Large intestine (tissue), 3 donors: ENCODE measurements around the gene ACOD1. TPM values are rescaled to one million over a fixed set of nuclear protein-coding genes. Genes with fewer than 3 reads are reported as not detected.
"Not testable (repeated sequence)": the region's sequence is repeated elsewhere in the genome, so short reads cannot be mapped to it uniquely, and the experiment has no call there.

ENCODE experiments used
- DNase-seq, 2 donors: peaks; one replicate each; pipeline versions ENCODE4 v3.0.0 to v3.0.0-alpha.2; 2013
- H3K27ac ChIP-seq: one replicate; pipeline ENCODE4 v1.5.1; 2013; ENCODE audit warnings: low read length
- H3K27me3 ChIP-seq: 2 replicates; pipeline ENCODE4 v1.6.1; 2013; ENCODE audit warnings: low read length; ENCODE audit not compliant: control insufficient read depth, insufficient read depth
- H3K36me3 ChIP-seq: 2 replicates; pipeline ENCODE4 v1.6.1; 2013; ENCODE audit warnings: low read length; ENCODE audit not compliant: control insufficient read depth, insufficient read depth
- H3K4me1 ChIP-seq: one replicate; pipeline ENCODE4 v1.6.1; 2013; ENCODE audit warnings: low read length; ENCODE audit not compliant: control insufficient read depth, insufficient read depth
- H3K4me3 ChIP-seq: one replicate; pipeline ENCODE4 v1.5.1; 2013; ENCODE audit warnings: low read length
- H3K9me3 ChIP-seq: one replicate; pipeline ENCODE4 v1.6.1; 2013; ENCODE audit warnings: mild to moderate bottlenecking, low read depth, low read length, moderate library complexity; ENCODE audit not compliant: control insufficient read depth
- WGBS: methylation state at CpG from one replicate; pipeline ENCODE4 v1.1.5; 2013; ENCODE audit warnings: low lambda C conversion rate; ENCODE audit not compliant: insufficient coverage; 5-methylcytosine and 5-hydroxymethylcytosine counted together
- polyA plus RNA-seq: library from polyadenylated mRNA; unstranded; fragments of 120-200 nt; gene quantifications from one replicate; pipeline ENCODE4 v1.2.1, GENCODE V29; 2013

Gene ACOD1
- polyA plus RNA-seq, 1 donor, result not detected

GRCh38 chr13:76944456-76944855 lies 3.9 kb upstream of the ACOD1 start:
- Histone ChIP-seq H3K27me3 (no peaks in the 10 kb centered on the region), H3K27ac (no peak overlapping the region), H3K9me3 (no peaks in the 10 kb centered on the region), H3K36me3 (no peaks in the 10 kb centered on the region), H3K4me1 (no peaks in the 10 kb centered on the region), H3K4me3 (no peak overlapping the region)
- no peak for DNase-seq
- WGBS, result 91% methylated on average over 3 of the region's 4 CpGs

- DNase-seq, result no peak
- Histone ChIP-seq H3K9me3 (no peaks in the 10 kb centered on the region), H3K27me3 (no peaks in the 10 kb centered on the region), H3K36me3 (no peaks in the 10 kb centered on the region), H3K27ac (no peak overlapping the region), H3K4me3 (no peak overlapping the region), H3K4me1 (no peaks in the 10 kb centered on the region)
- no CpG with 5 or more reads among the region's 2 CpGs for WGBS
These were observed 1.8 kb downstream of the ACOD1 start for GRCh38 chr13:76950101-76950500.

GRCh38 chr13:76953968-76954367 lies 5.7 kb downstream of the ACOD1 start:
- no peaks in the 10 kb centered on the region for H3K36me3 ChIP-seq
- WGBS, result 61% methylated on average over 2 of the region's 3 CpGs
- H3K27ac ChIP-seq, result no peak overlapping the region

GRCh38 chr13:76954538-76954937 lies 6.2 kb downstream of the ACOD1 start:
- H3K9me3 ChIP-seq, result no peaks in the 10 kb centered on the region
- WGBS, result no CpG with 5 or more reads among the region's 6 CpGs

More at GRCh38 chr13:76953968-76954367, 5.7 kb downstream of the ACOD1 start:
- Histone ChIP-seq H3K27me3 (no peaks in the 10 kb centered on the region), H3K9me3 (no peaks in the 10 kb centered on the region), H3K4me3 (no peak overlapping the region), H3K4me1 (no peaks in the 10 kb centered on the region)
- DNase-seq, result no peak

GRCh38 chr13:76955193-76955592 lies 6.9 kb downstream of the ACOD1 start:
- Histone ChIP-seq H3K4me3 (no peak overlapping the region), H3K27ac (no peak overlapping the region), H3K9me3 (no peaks in the 10 kb centered on the region), H3K27me3 (no peaks in the 10 kb centered on the region), H3K4me1 (no peaks in the 10 kb centered on the region), H3K36me3 (no peaks in the 10 kb centered on the region)
- no peak for DNase-seq
- 80% methylated on average over 1 of the region's 4 CpGs for WGBS

More at GRCh38 chr13:76954538-76954937, 6.2 kb downstream of the ACOD1 start:
- H3K36me3 ChIP-seq, result no peaks in the 10 kb centered on the region
- H3K4me3 ChIP-seq, result no peak overlapping the region
- H3K27ac ChIP-seq, result no peak overlapping the region
- DNase-seq, result no peak
- H3K4me1 ChIP-seq, result no peaks in the 10 kb centered on the region
- H3K27me3 ChIP-seq, result no peaks in the 10 kb centered on the region

- H3K27ac ChIP-seq, result no peak overlapping the region
- no peaks in the 10 kb centered on the region for H3K36me3 ChIP-seq
- H3K4me1 ChIP-seq, result no peaks in the 10 kb centered on the region
- no peak for DNase-seq
- no peaks in the 10 kb centered on the region for H3K27me3 ChIP-seq
- H3K4me3 ChIP-seq, result no peak overlapping the region
- H3K9me3 ChIP-seq, result no peaks in the 10 kb centered on the region
- whole genome bisulfite sequencing, result no CpG with 5 or more reads among the region's 5 CpGs
These were observed 7.3 kb downstream of the ACOD1 start for GRCh38 chr13:76955661-76956060.

GRCh38 chr13:76958841-76959432 lies 10.6 kb downstream of the ACOD1 start:
- H3K36me3 ChIP-seq, result no peaks in the 10 kb centered on the region
- no peaks in the 10 kb centered on the region for H3K4me1 ChIP-seq
- H3K4me3 ChIP-seq, result no peak overlapping the region
- no peaks in the 10 kb centered on the region for H3K9me3 ChIP-seq
- WGBS, result 100% methylated on average over 1 of the region's 4 CpGs
- no peak for DNase-seq
- no peak overlapping the region for H3K27ac ChIP-seq
- H3K27me3 ChIP-seq, result no peaks in the 10 kb centered on the region

GRCh38 chr13:76959734-76960133 lies 11.4 kb downstream of the ACOD1 start:
- not testable (repeated sequence) for H3K36me3 ChIP-seq, H3K4me1 ChIP-seq, H3K4me3 ChIP-seq, H3K27ac ChIP-seq, H3K27me3 ChIP-seq, H3K9me3 ChIP-seq, DNase-seq

- H3K4me3 ChIP-seq, result no peak overlapping the region
- DNase-seq, result peak; percentile 30 to 39
- H3K4me1 ChIP-seq, result peaks cover 19% of the 10 kb centered on the region
- peak overlapping the region; percentile 37 for H3K27ac ChIP-seq
- no peaks in the 10 kb centered on the region for H3K36me3 ChIP-seq
- H3K9me3 ChIP-seq, result no peaks in the 10 kb centered on the region
- H3K27me3 ChIP-seq, result no peaks in the 10 kb centered on the region
- no CpG with 5 or more reads among the region's 6 CpGs for WGBS
These were observed 17.6 kb downstream of the ACOD1 start for GRCh38 chr13:76965759-76966421.

GRCh38 chr13:76967031-76967430 lies 18.7 kb downstream of the ACOD1 start:
- Histone ChIP-seq H3K36me3 (no peaks in the 10 kb centered on the region), H3K4me1 (peaks cover 19% of the 10 kb centered on the region), H3K27ac (no peak overlapping the region), H3K9me3 (no peaks in the 10 kb centered on the region), H3K4me3 (no peak overlapping the region), H3K27me3 (no peaks in the 10 kb centered on the region)
- WGBS, result 0% methylated on average over 1 of the region's 6 CpGs
- DNase-seq, result no peak

- DNase-seq, result no peak
- H3K27me3 ChIP-seq, result no peaks in the 10 kb centered on the region
- H3K36me3 ChIP-seq, result no peaks in the 10 kb centered on the region
- H3K4me1 ChIP-seq, result peaks cover 19% of the 10 kb centered on the region
- no CpG with 5 or more reads among the region's 6 CpGs for WGBS
- H3K27ac ChIP-seq, result no peak overlapping the region
- no peak overlapping the region for H3K4me3 ChIP-seq
- no peaks in the 10 kb centered on the region for H3K9me3 ChIP-seq
These were observed 19.7 kb downstream of the ACOD1 start for GRCh38 chr13:76968041-76968440.
